Activated naive CD8-positive, alpha-beta T cell treated with anti-CD3 and anti-CD28 coated beads for 36 hours (primary cell): ENCODE data around the gene MAGEA4. TPM values are rescaled to one million over a fixed set of nuclear protein-coding genes. Genes with fewer than 3 reads are reported as not detected.
"Not testable (repeated sequence)": the region's sequence is repeated elsewhere in the genome, so short reads cannot be mapped to it uniquely, and the experiment has no call there.

Experiments
- DNase-seq: peaks from one replicate; pipeline ENCODE4 v3.0.0; 2021
- H3K27ac Mint-ChIP-seq: one replicate; pipeline ENCODE4 v1.8.0; 2022; ENCODE audit warnings: mild to moderate bottlenecking, moderate library complexity, mixed read lengths
- H3K27me3 Mint-ChIP-seq: one replicate; pipeline ENCODE4 v1.8.0; 2022; ENCODE audit warnings: mild to moderate bottlenecking, mixed read lengths
- H3K36me3 Mint-ChIP-seq: one replicate; pipeline ENCODE4 v1.8.0; 2021; ENCODE audit warnings: mild to moderate bottlenecking, mixed read lengths
- H3K4me1 Mint-ChIP-seq: one replicate; pipeline ENCODE4 v1.8.0; 2021; ENCODE audit warnings: mixed read lengths
- H3K4me3 Mint-ChIP-seq: one replicate; pipeline ENCODE4 v1.8.0; 2022; ENCODE audit warnings: mild to moderate bottlenecking, moderate library complexity, mixed read lengths
- H3K9me3 Mint-ChIP-seq: one replicate; pipeline ENCODE4 v1.8.0; 2022; ENCODE audit warnings: mixed read lengths
- total RNA-seq, 2 experiments: library from RNA; stranded (reverse); gene quantifications; one replicate each; pipeline ENCODE4 v1.2.3, GENCODE V29; 2021

Gene MAGEA4
- total RNA-seq, 2 experiments from 2014 or later = not detected

- not testable (repeated sequence) for H3K4me1 Mint-ChIP-seq, H3K9me3 Mint-ChIP-seq, H3K4me3 Mint-ChIP-seq, DNase-seq, H3K27me3 Mint-ChIP-seq, H3K36me3 Mint-ChIP-seq, H3K27ac Mint-ChIP-seq
These were observed 6.0 kb downstream of the MAGEA4 start for GRCh38 chrX:151918736-151919135.

- Mint-ChIP-seq H3K27ac (no peak overlapping the region), H3K9me3 (no peaks in the 10 kb centered on the region)
- no peak for DNase-seq
These were observed 6.9 kb downstream of the MAGEA4 start for GRCh38 chrX:151919610-151920009.

GRCh38 chrX:151920101-151920500 lies 7.4 kb downstream of the MAGEA4 start:
- no peak for DNase-seq
- H3K9me3 Mint-ChIP-seq = no peaks in the 10 kb centered on the region
- H3K27me3 Mint-ChIP-seq = no peaks in the 10 kb centered on the region
- no peaks in the 10 kb centered on the region for H3K4me1 Mint-ChIP-seq
- H3K4me3 Mint-ChIP-seq = no peak overlapping the region
- no peaks in the 10 kb centered on the region for H3K36me3 Mint-ChIP-seq
- H3K27ac Mint-ChIP-seq = no peak overlapping the region

More at GRCh38 chrX:151919610-151920009, 6.9 kb downstream of the MAGEA4 start:
- Mint-ChIP-seq H3K27me3 (no peaks in the 10 kb centered on the region), H3K4me1 (no peaks in the 10 kb centered on the region), H3K36me3 (no peaks in the 10 kb centered on the region), H3K4me3 (no peak overlapping the region)

GRCh38 chrX:151920530-151920929 lies 7.8 kb downstream of the MAGEA4 start:
- no peak for DNase-seq
- Mint-ChIP-seq H3K9me3 (no peaks in the 10 kb centered on the region), H3K27ac (no peak overlapping the region), H3K36me3 (no peaks in the 10 kb centered on the region), H3K27me3 (no peaks in the 10 kb centered on the region), H3K4me3 (no peak overlapping the region), H3K4me1 (no peaks in the 10 kb centered on the region)

- Mint-ChIP-seq H3K4me1 (no peaks in the 10 kb centered on the region), H3K4me3 (no peak overlapping the region), H3K36me3 (no peaks in the 10 kb centered on the region), H3K27me3 (no peaks in the 10 kb centered on the region), H3K9me3 (no peaks in the 10 kb centered on the region), H3K27ac (no peak overlapping the region)
- DNase-seq = no peak
These were observed 8.6 kb downstream of the MAGEA4 start for GRCh38 chrX:151921292-151921691.

GRCh38 chrX:151921866-151922265 lies 9.2 kb downstream of the MAGEA4 start:
- H3K36me3 Mint-ChIP-seq = no peaks in the 10 kb centered on the region
- no peaks in the 10 kb centered on the region for H3K9me3 Mint-ChIP-seq
- no peaks in the 10 kb centered on the region for H3K4me1 Mint-ChIP-seq
- H3K27me3 Mint-ChIP-seq = no peaks in the 10 kb centered on the region
- no peak for DNase-seq
- H3K4me3 Mint-ChIP-seq = no peak overlapping the region
- H3K27ac Mint-ChIP-seq = no peak overlapping the region

GRCh38 chrX:151922692-151923091 lies 10.0 kb downstream of the MAGEA4 start:
- Mint-ChIP-seq H3K4me3 (no peak overlapping the region), H3K9me3 (no peaks in the 10 kb centered on the region), H3K4me1 (no peaks in the 10 kb centered on the region), H3K27me3 (no peaks in the 10 kb centered on the region), H3K27ac (no peak overlapping the region), H3K36me3 (no peaks in the 10 kb centered on the region)
- DNase-seq = no peak

GRCh38 chrX:151923648-151924047 lies 11.0 kb downstream of the MAGEA4 start:
- H3K27me3 Mint-ChIP-seq = no peaks in the 10 kb centered on the region
- H3K4me3 Mint-ChIP-seq = no peak overlapping the region
- H3K36me3 Mint-ChIP-seq = no peaks in the 10 kb centered on the region
- DNase-seq = no peak
- no peak overlapping the region for H3K27ac Mint-ChIP-seq
- H3K4me1 Mint-ChIP-seq = no peaks in the 10 kb centered on the region
- no peaks in the 10 kb centered on the region for H3K9me3 Mint-ChIP-seq

- H3K27me3 Mint-ChIP-seq = no peaks in the 10 kb centered on the region
- no peak overlapping the region for H3K27ac Mint-ChIP-seq
- H3K9me3 Mint-ChIP-seq = no peaks in the 10 kb centered on the region
- H3K4me1 Mint-ChIP-seq = no peaks in the 10 kb centered on the region
- no peak for DNase-seq
- H3K36me3 Mint-ChIP-seq = no peaks in the 10 kb centered on the region
- H3K4me3 Mint-ChIP-seq = no peak overlapping the region
These were observed 16.4 kb downstream of the MAGEA4 start for GRCh38 chrX:151929126-151929525.

GRCh38 chrX:151935358-151935757 lies 22.7 kb downstream of the MAGEA4 start:
- DNase-seq = no peak
- Mint-ChIP-seq H3K4me1 (no peaks in the 10 kb centered on the region), H3K27ac (no peak overlapping the region), H3K4me3 (no peak overlapping the region), H3K36me3 (no peaks in the 10 kb centered on the region), H3K27me3 (no peaks in the 10 kb centered on the region), H3K9me3 (no peaks in the 10 kb centered on the region)

- Mint-ChIP-seq H3K27ac (no peak overlapping the region), H3K9me3 (no peaks in the 10 kb centered on the region), H3K4me1 (no peaks in the 10 kb centered on the region), H3K4me3 (no peak overlapping the region), H3K36me3 (no peaks in the 10 kb centered on the region), H3K27me3 (no peaks in the 10 kb centered on the region)
- no peak for DNase-seq
These were observed 25.5 kb downstream of the MAGEA4 start for GRCh38 chrX:151938172-151938571.

GRCh38 chrX:151954730-151955129 lies 42.0 kb downstream of the MAGEA4 start:
- no peaks in the 10 kb centered on the region for H3K9me3 Mint-ChIP-seq
- H3K27ac Mint-ChIP-seq = no peak overlapping the region
- DNase-seq = no peak
- no peaks in the 10 kb centered on the region for H3K36me3 Mint-ChIP-seq
- no peak overlapping the region for H3K4me3 Mint-ChIP-seq
- no peaks in the 10 kb centered on the region for H3K4me1 Mint-ChIP-seq
- no peaks in the 10 kb centered on the region for H3K27me3 Mint-ChIP-seq

GRCh38 chrX:151958101-151958500 lies 45.4 kb downstream of the MAGEA4 start:
- Mint-ChIP-seq H3K4me3 (no peak overlapping the region), H3K4me1 (no peaks in the 10 kb centered on the region), H3K36me3 (no peaks in the 10 kb centered on the region), H3K9me3 (no peaks in the 10 kb centered on the region), H3K27ac (no peak overlapping the region), H3K27me3 (no peaks in the 10 kb centered on the region)
- no peak for DNase-seq

- Mint-ChIP-seq H3K4me1 (no peaks in the 10 kb centered on the region), H3K9me3 (no peaks in the 10 kb centered on the region), H3K4me3 (no peak overlapping the region), H3K27ac (no peak overlapping the region), H3K36me3 (no peaks in the 10 kb centered on the region), H3K27me3 (no peaks in the 10 kb centered on the region)
- DNase-seq = no peak
These were observed 49.3 kb downstream of the MAGEA4 start for GRCh38 chrX:151962034-151962433.

- Mint-ChIP-seq H3K27me3 (no peaks in the 10 kb centered on the region), H3K36me3 (no peaks in the 10 kb centered on the region), H3K27ac (no peak overlapping the region), H3K4me3 (no peak overlapping the region), H3K4me1 (no peaks in the 10 kb centered on the region), H3K9me3 (no peaks in the 10 kb centered on the region)
- DNase-seq = no peak
These were observed 53.5 kb downstream of the MAGEA4 start for GRCh38 chrX:151966236-151966635.

GRCh38 chrX:151970027-151970426 lies 57.3 kb downstream of the MAGEA4 start:
- no peak for DNase-seq
- Mint-ChIP-seq H3K4me3 (no peak overlapping the region), H3K9me3 (no peaks in the 10 kb centered on the region), H3K4me1 (no peaks in the 10 kb centered on the region), H3K27me3 (peaks cover 16% of the 10 kb centered on the region), H3K36me3 (no peaks in the 10 kb centered on the region), H3K27ac (no peak overlapping the region)

- no peaks in the 10 kb centered on the region for H3K4me1 Mint-ChIP-seq
- H3K27ac Mint-ChIP-seq = no peak overlapping the region
- H3K27me3 Mint-ChIP-seq = peaks cover 19% of the 10 kb centered on the region
- H3K4me3 Mint-ChIP-seq = no peak overlapping the region
- no peak for DNase-seq
- H3K9me3 Mint-ChIP-seq = no peaks in the 10 kb centered on the region
- H3K36me3 Mint-ChIP-seq = no peaks in the 10 kb centered on the region
These were observed 58.0 kb downstream of the MAGEA4 start for GRCh38 chrX:151970661-151971060.
